Spleen (tissue), 11 donors: ENCODE data around the gene DUSP10. TPM values are rescaled to one million over a fixed set of nuclear protein-coding genes. Genes with fewer than 3 reads are reported as not detected.
A peak's percentile ranks its signal among the peaks of the same experiment; 100 is the strongest.

Experiments
- DNase-seq: peaks from one replicate; pipeline ENCODE4 v3.0.0-alpha.2; 2020
- H3K27ac ChIP-seq, 8 donors: fragments of 200-600 bp; sonication (generic) in 7 of 8; 1 replicate in 4 of 8; 2 replicates in 4 of 8; pipeline versions ENCODE4 v1.5.0 to v1.8.0; 2016 to 2021; ENCODE audit warnings: inconsistent platforms in 4 of 8, mild to moderate bottlenecking in 4 of 8, moderate library complexity in 1 of 8
- H3K27me3 ChIP-seq, 7 donors: fragments of 200-600 bp; sonication (generic) in 6 of 7; replicated peaks in 1 of 7; 1 replicate in 4 of 7; 2 replicates in 3 of 7; pipeline versions ENCODE4 v1.5.0 to v1.8.0; 2016 to 2021; ENCODE audit warnings: inconsistent platforms in 3 of 7, mild to moderate bottlenecking in 1 of 7
- H3K36me3 ChIP-seq, 6 donors: fragments of 200-600 bp; sonication (generic) in 5 of 6; 1 replicate in 4 of 6; 2 replicates in 2 of 6; pipeline versions ENCODE4 v1.5.0 to v1.8.0; 2016 to 2021; ENCODE audit warnings: inconsistent platforms in 2 of 6
- H3K4me1 ChIP-seq, 6 donors: fragments of 200-600 bp; sonication (generic) in 5 of 6; 1 replicate in 3 of 6; 2 replicates in 3 of 6; pipeline versions ENCODE4 v1.5.0 to v1.8.0; 2016 to 2021; ENCODE audit warnings: inconsistent platforms in 3 of 6
- H3K4me3 ChIP-seq, 8 donors: fragments of 200-600 bp; sonication (generic) in 7 of 8; 1 replicate in 4 of 8; 2 replicates in 4 of 8; pipeline versions ENCODE4 v1.5.0 to v1.8.0; 2016 to 2021; ENCODE audit warnings: inconsistent platforms in 4 of 8, mild to moderate bottlenecking in 4 of 8, moderate library complexity in 2 of 8
- H3K9me3 ChIP-seq, 8 donors: fragments of 200-600 bp; sonication (generic) in 7 of 8; 1 replicate in 4 of 8; 2 replicates in 4 of 8; pipeline versions ENCODE4 v1.5.0 to v1.8.0; 2016 to 2021; ENCODE audit warnings: inconsistent platforms in 4 of 8
- POLR2A ChIP-seq, 3 donors: fragments of 450-650 bp; IDR thresholded peaks; one replicate each; pipeline ENCODE4 v1.5.1; 2017; ENCODE audit warnings: antibody characterized with exemption in 3 of 3, mild to moderate bottlenecking in 1 of 3
- POLR2AphosphoS5 ChIP-seq, 3 donors: sonication (generic); formaldehyde crosslinking; IDR thresholded peaks; one replicate each; pipeline ENCODE4 v1.5.1; 2017; ENCODE audit warnings: antibody characterized with exemption in 3 of 3
- WGBS, 5 donors: extraction: QIAGEN DNeasy Blood & Tissue Kit in 3 of 5; methylation state at CpG; one replicate each; pipeline versions ENCODE4 v1.1.5 to v1.1.7; 2013 to 2018; 5-methylcytosine and 5-hydroxymethylcytosine counted together
- intact Hi-C: fragments of 100-400 bp; cut with DNase I; formaldehyde crosslinking; loops from one replicate; pipeline ENCODE4 v1.15.0; 2023; ENCODE audit warnings: low total_unique reads
- polyA plus RNA-seq, 3 donors: library from polyadenylated mRNA; stranded (reverse); fragments of 200-250 nt; gene quantifications; one replicate each; pipeline ENCODE4 v1.2.1, GENCODE V29; 2013
- total RNA-seq, 7 donors: library from RNA; depleted of rRNA in 3 of 7; stranded (reverse); fragments of >200 nt in 3 of 7; fragmentation: NEBNext Ultra II Directional in 4 of 7; extraction: Animal tissue kit (Norgen Biotek cat#: 25700) in 4 of 7; gene quantifications; one replicate each; pipeline versions ENCODE4 v1.1.0 to v1.2.1, GENCODE V29; 2016 to 2021
- TF ChIP-seq, protein P1 (sequence below), 11 experiments: fragments of 200-600 bp in 7 of 11; fragments of 450-650 bp in 4 of 11; sonication (generic) in 4 of 11; IDR thresholded peaks in 8 of 11; conservative IDR thresholded peaks in 3 of 11; 1 replicate in 7 of 11; 2 replicates in 4 of 11; pipeline versions ENCODE4 v1.4.0 to v1.8.0; 2016 to 2021; ENCODE audit warnings: antibody characterized with exemption in 11 of 11, inconsistent platforms in 4 of 11, mild to moderate bottlenecking in 1 of 11
- donor health status: healthy with polysubstance abuse.
- donor health status: DM: no; HTN: no; CAD: no; lungs with moderate emphysema.
- donor health status: DM: no; HTN: no; CAD: no.
- donor health status: Bipolar disorder and iron deficiency.
- donor health status: healthy.
- donor health status: DM: no; HTN: no; CAD: no.
- donor health status: DM: yes; HTN: yes; CAD: no.

Gene DUSP10
- total and polyA plus RNA-seq, 10 donors: 3.4 to 11.9 (median 7.4) TPM

- Histone ChIP-seq H3K27me3 (no peaks in the 10 kb centered on the region), H3K36me3 (no peaks in the 10 kb centered on the region), H3K27ac (peak overlapping the region; percentile 17 to 78 (median 56)), H3K4me3 (peak overlapping the region in 1 of 8 donors; percentile 31), H3K4me1 (peaks cover 29 to 78% (median 45%) of the 10 kb centered on the region in 6 donors), H3K9me3 (no peaks in the 10 kb centered on the region)
- intact Hi-C loops: no loop called here
- WGBS, 5 donors: 38 to 58% (median 46%) methylated on average over 8 of the region's 8 CpGs
- no peak for DNase-seq
- TF ChIP-seq POLR2A (IDR thresholded peaks at IDR 0.05) (no peak), POLR2AphosphoS5 (IDR thresholded peaks at IDR 0.05) (no peak)
- TF ChIP-seq, protein P1, sequence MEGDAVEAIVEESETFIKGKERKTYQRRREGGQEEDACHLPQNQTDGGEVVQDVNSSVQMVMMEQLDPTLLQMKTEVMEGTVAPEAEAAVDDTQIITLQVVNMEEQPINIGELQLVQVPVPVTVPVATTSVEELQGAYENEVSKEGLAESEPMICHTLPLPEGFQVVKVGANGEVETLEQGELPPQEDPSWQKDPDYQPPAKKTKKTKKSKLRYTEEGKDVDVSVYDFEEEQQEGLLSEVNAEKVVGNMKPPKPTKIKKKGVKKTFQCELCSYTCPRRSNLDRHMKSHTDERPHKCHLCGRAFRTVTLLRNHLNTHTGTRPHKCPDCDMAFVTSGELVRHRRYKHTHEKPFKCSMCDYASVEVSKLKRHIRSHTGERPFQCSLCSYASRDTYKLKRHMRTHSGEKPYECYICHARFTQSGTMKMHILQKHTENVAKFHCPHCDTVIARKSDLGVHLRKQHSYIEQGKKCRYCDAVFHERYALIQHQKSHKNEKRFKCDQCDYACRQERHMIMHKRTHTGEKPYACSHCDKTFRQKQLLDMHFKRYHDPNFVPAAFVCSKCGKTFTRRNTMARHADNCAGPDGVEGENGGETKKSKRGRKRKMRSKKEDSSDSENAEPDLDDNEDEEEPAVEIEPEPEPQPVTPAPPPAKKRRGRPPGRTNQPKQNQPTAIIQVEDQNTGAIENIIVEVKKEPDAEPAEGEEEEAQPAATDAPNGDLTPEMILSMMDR (IDR thresholded peaks at IDR 0.05 in 8 of 11, conservative IDR thresholded peaks at IDR 0.05 in 3 of 11): peak in 1 of 11 experiments; percentile 8
These were observed 35.7 kb upstream of the DUSP10 start for GRCh38 chr1:221777431-221778072.

DNA sequence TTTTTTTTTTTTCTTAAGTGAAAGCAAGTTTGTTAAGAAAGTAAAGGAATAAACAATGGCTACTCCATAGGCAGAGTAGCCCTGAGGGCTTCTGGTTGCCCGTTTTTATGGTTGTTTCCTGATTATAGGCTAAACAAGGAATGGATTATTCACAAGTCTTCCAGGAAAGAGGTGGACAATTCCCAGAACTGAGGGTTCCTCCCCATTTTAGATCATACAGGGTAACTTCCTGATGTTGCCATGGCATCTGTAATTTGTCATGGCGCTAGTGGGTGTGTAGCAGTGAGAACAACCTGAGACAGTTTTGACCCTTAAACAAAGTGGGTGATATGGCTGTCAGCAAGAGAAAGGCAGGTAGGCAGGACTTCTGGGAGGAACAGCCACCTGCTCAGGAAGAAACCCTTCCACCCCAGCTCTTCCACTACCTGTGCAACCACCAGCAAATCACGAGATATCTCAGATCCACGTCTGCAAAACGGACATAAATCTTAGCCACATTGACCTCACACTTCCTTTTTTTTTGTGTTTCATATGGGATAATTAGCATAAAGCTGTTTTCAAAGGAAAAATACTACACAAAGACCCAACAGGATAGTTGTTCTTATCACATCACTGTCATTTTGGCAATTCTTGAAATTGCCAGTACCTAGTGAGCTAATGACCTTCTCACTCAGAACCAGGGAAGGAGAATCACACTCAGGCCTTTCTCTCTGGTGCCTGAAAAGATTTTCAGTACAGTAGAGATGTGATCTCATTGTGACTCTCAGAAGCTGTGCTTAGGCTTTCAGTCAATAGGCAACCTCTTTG lies 34.8 kb upstream of the DUSP10 start:
- H3K4me3 ChIP-seq: no peak overlapping the region
- no peak for DNase-seq
- H3K27me3 ChIP-seq: no peaks in the 10 kb centered on the region
- intact Hi-C loops: no loop called here
- no peaks in the 10 kb centered on the region for H3K9me3 ChIP-seq
- peak overlapping the region; percentile 17 to 78 (median 56) for H3K27ac ChIP-seq
- no peaks in the 10 kb centered on the region for H3K36me3 ChIP-seq
- H3K4me1 ChIP-seq: peaks cover 29 to 71% (median 44%) of the 10 kb centered on the region in 6 donors
- TF ChIP-seq, protein P1 (IDR thresholded peaks at IDR 0.05 in 8 of 11, conservative IDR thresholded peaks at IDR 0.05 in 3 of 11): no peak
- TF ChIP-seq POLR2AphosphoS5 (IDR thresholded peaks at IDR 0.05) (no peak), POLR2A (IDR thresholded peaks at IDR 0.05) (no peak)
- 21 to 35% (median 28%) methylated on average over 5 of the region's 5 CpGs for WGBS, 5 donors

GRCh38 chr1:221775206-221775605 lies 33.3 kb upstream of the DUSP10 start:
- intact Hi-C loops: no loop called here
- no peaks in the 10 kb centered on the region for H3K9me3 ChIP-seq
- 65 to 79% (median 73%) methylated on average over 4 of the region's 4 CpGs for WGBS, 5 donors
- H3K4me1 ChIP-seq: peaks cover 29 to 56% (median 38%) of the 10 kb centered on the region in 6 donors
- H3K4me3 ChIP-seq: no peak overlapping the region
- no peaks in the 10 kb centered on the region for H3K27me3 ChIP-seq
- TF ChIP-seq, protein P1 (IDR thresholded peaks at IDR 0.05 in 8 of 11, conservative IDR thresholded peaks at IDR 0.05 in 3 of 11): no peak
- TF ChIP-seq POLR2AphosphoS5 (IDR thresholded peaks at IDR 0.05) (no peak), POLR2A (IDR thresholded peaks at IDR 0.05) (no peak)
- no peak overlapping the region for H3K27ac ChIP-seq
- no peak for DNase-seq
- H3K36me3 ChIP-seq: no peaks in the 10 kb centered on the region
